Measurements from ENCODE around the gene TPM3. TPM values are rescaled to one million over a fixed set of nuclear protein-coding genes. Genes with fewer than 3 reads are reported as not detected.

Gene TPM3
- total RNA-seq (2013; cell fraction: nucleolus; rRNA removed), result 188 and 211 TPM in 2 replicates
- total RNA-seq (2014; rRNA removed) (405 and 502 TPM in 2 replicates), total RNA-seq (2014; rRNA removed; fragmentation: Illumina TruSeq; extraction: Trizol) (411 and 420 TPM in 2 replicates), total RNA-seq (2021) (545 and 553 TPM in 2 replicates), polyA plus RNA-seq (2011; rRNA removed) (656 and 917 TPM in 2 replicates), polyA plus RNA-seq (2014; fragmentation: Illumina TruSeq; extraction: Trizol) (597 and 607 TPM in 2 replicates), polyA plus RNA-seq (2014; fragmentation: Nextera tagmentation; extraction: Ambion mirVana) (100 to 1,000 TPM; 270 to 321 TPM), polyA plus RNA-seq (2014; rRNA removed) (414 and 456 TPM in 2 replicates), polyA plus RNA-seq (2016; fragmentation: Nextera tagmentation; extraction: Ambion mirVana) (100 to 1,000 TPM; 732 to 759 TPM), polyA minus RNA-seq (2011; rRNA and poly(A)+ RNA removed) (191 and 196 TPM in 2 replicates), Bru-seq, nascent RNA (percentile 93 among the genes with signal in this experiment), BruChase-seq, experiment 1, labeled RNA remaining after a 6-hour chase (percentile 98 among the genes with signal in this experiment), BruChase-seq, experiment 2, labeled RNA remaining after a 2-hour chase (percentile 96 among the genes with signal in this experiment)
- 286 TPM for polyA plus RNA-seq (2011; ENCODE audit: low read depth)
- 327 and 385 TPM in 2 replicates for polyA plus RNA-seq (2011; cell fraction: cytosol; rRNA removed)
- polyA plus RNA-seq (2011; cell fraction: nucleus; rRNA removed), result 222 and 294 TPM in 2 replicates
- 335 and 369 TPM in 2 replicates for polyA plus RNA-seq (2012)
- polyA minus RNA-seq (2011; cell fraction: cytosol; rRNA and poly(A)+ RNA removed), result 82.5 and 102 TPM in 2 replicates
- 36.0 and 65.3 TPM in 2 replicates for polyA minus RNA-seq (2011; cell fraction: nucleus; rRNA and poly(A)+ RNA removed)
- long read RNA-seq, experiment 1, transcript TPM3-211 (8 exons, 1,115 nt), result minor isoform, 6 of 801 reads
- long read RNA-seq, experiment 1, transcript TPM3-205 (9 exons, 1,771 nt), result minor isoform, 18 of 801 reads
- long read RNA-seq, experiment 1, transcript TPM3-212 (8 exons, 3,131 nt), result major isoform, 702 of 801 reads
- long read RNA-seq, experiment 1, partial matches to known transcripts, result 20 of 801 reads
- long read RNA-seq, experiment 1, other reads (novel, unspliced or antisense), result 51 of 801 reads
- long read RNA-seq, experiment 2, transcript TPM3-212 (8 exons, 3,131 nt), result major isoform, 785 of 1,002 reads
- long read RNA-seq, experiment 2, transcript TPM3-211 (8 exons, 1,115 nt), result minor isoform, 8 of 1,002 reads
- long read RNA-seq, experiment 2, transcript TPM3-205 (9 exons, 1,771 nt), result minor isoform, 15 of 1,002 reads
- long read RNA-seq, experiment 2, transcript TPM3-213 (4 exons, 2,147 nt), result minor isoform, 6 of 1,002 reads
- long read RNA-seq, experiment 2, partial matches to known transcripts, result 64 of 1,002 reads
- long read RNA-seq, experiment 2, other reads (novel, unspliced or antisense), result 113 of 1,002 reads

- Histone ChIP-seq H3K27ac (ENCODE audit: control insufficient read depth, insufficient read depth) (no peak within 1 kb of the TSS), H4K20me1 (ENCODE audit: control insufficient read depth, insufficient read depth) (no peaks in the 10 kb centered on the region), H3K4me1 (ENCODE audit: control insufficient read depth, insufficient read depth, low read length) (no peaks in the 10 kb centered on the region), H3K79me2 (ENCODE audit: control insufficient read depth, insufficient read depth, low read length) (no peaks in the 10 kb centered on the region), H3K27me3 (replicated peaks in 1 of 2; ENCODE audit: control insufficient read depth in 2 of 2, insufficient read depth in 2 of 2, low read length in 1 of 2) (peaks cover 0 to 3% of the 10 kb centered on the region in 2 experiments; a peak in 3 of 4 replicates), H3K36me3 (ENCODE audit: control insufficient read depth in 2 of 2, insufficient read depth in 2 of 2, low read length in 1 of 2) (no peaks in the 10 kb centered on the region), H3K4me3 (no peak within 1 kb of the TSS), H3K9ac (ENCODE audit: control insufficient read depth, insufficient read depth, low read length) (no peak within 1 kb of the TSS), H3K9me3 (replicated peaks; ENCODE audit: control insufficient read depth, insufficient read depth, low read length) (no peaks in the 10 kb centered on the region), H2AFZ (ENCODE audit: control insufficient read depth, low read depth, low read length) (no peak within 1 kb of the TSS), H3K4me2 (ENCODE audit: control insufficient read depth, insufficient read depth) (no peak within 1 kb of the TSS)
- FAIRE-seq, result no peak
- no TSS peak for BruUV-seq (replicated peaks)
- no peak for TF ChIP-seq SIX5 (IDR thresholded peaks at IDR 0.05; ENCODE audit: low read depth, low read length, severe bottlenecking)
- no peak for TF ChIP-seq SPI1 (IDR thresholded peaks at IDR 0.05; ENCODE audit: borderline replicate concordance, insufficient read depth, low read depth, low read length)
- TF ChIP-seq CREM (IDR thresholded peaks at IDR 0.05; ENCODE audit: low read depth), result no peak
- WGBS (ENCODE audit: insufficient coverage, insufficient replicate concordance, low lambda C conversion rate, missing lambda C conversion rate), result 0% methylated on average over 1 of the region's 1 CpG
- ChIA-PET SMC1A (ENCODE audit: uncharacterized antibody, unreplicated experiment) (interaction anchor here (0.8 to 1.5 kb wide), 5 partner anchors 12 to 80 kb away, joined by 3 to 4 read pairs (median 3); partner anchors contain the start of gene UBAP2L), POLR2A (interaction anchor here (0.6 kb wide), 1 partner anchor 186 kb away, joined by 3 read pairs; no protein-coding TSS in a partner anchor), RAD21 (ENCODE audit: unreplicated experiment) (interaction anchor here (0.7 kb wide), 1 partner anchor 671 kb away, joined by 3 read pairs; no protein-coding TSS in a partner anchor), CTCF (interaction anchor here (0.6 to 5.6 kb wide), 2 partner anchors 102 to 142 kb away, joined by 3 to 37 read pairs; no protein-coding TSS in a partner anchor)
- ATAC-seq, result peak; percentile 52
- intact Hi-C loops (cut with micrococcal nuclease; ENCODE audit: unreplicated experiment) (no loop called here), in situ Hi-C loops (cut with MboI) (no loop called here)
- no peak for DNase-seq (ENCODE audit: low read depth, low spot score)
Measured at GRCh38 chr1:154191990-154192461, at the start of gene TPM3. TSS of gene TPM3 (minus strand) at chr1:154192100. CDS start at chr1:154192018, 82 bp downstream.

All from GM12878 (cell line).